ENCODE data around the gene DDAH1.

DDAH1 gene

GRCh38 chr1:85386068-85386722, 78.8 kb downstream of the DDAH1 start:
- no peak for DNase-seq

- DNase-seq, result no peak
These were observed 85.5 kb downstream of the DDAH1 start for GRCh38 chr1:85379203-85380136.

- DNase-seq, result no peak
These were observed 86.4 kb downstream of the DDAH1 start for GRCh38 chr1:85378534-85378933.

GRCh38 chr1:85376356-85376755, 88.6 kb downstream of the DDAH1 start:
- DNase-seq, result no peak

GRCh38 chr1:85375493-85375892, 89.5 kb downstream of the DDAH1 start:
- DNase-seq, result no peak

- DNase-seq, result no peak
These were observed 90.8 kb downstream of the DDAH1 start for GRCh38 chr1:85374160-85374559.

GRCh38 chr1:85373378-85373708, 91.6 kb downstream of the DDAH1 start:
- DNase-seq, result no peak

GRCh38 chr1:85372683-85373377, 92.1 kb downstream of the DDAH1 start:
- DNase-seq, result no peak

GRCh38 chr1:85371021-85371420, 93.9 kb downstream of the DDAH1 start:
- no peak for DNase-seq

GRCh38 chr1:85368073-85368770, 96.7 kb downstream of the DDAH1 start:
- DNase-seq, result no peak

- no peak for DNase-seq
These were observed 98.4 kb downstream of the DDAH1 start for GRCh38 chr1:85366391-85367170.

GRCh38 chr1:85365851-85366250, 99.1 kb downstream of the DDAH1 start:
- no peak for DNase-seq

GRCh38 chr1:85363521-85363920, 101.4 kb downstream of the DDAH1 start:
- DNase-seq, result no peak

GRCh38 chr1:85363092-85363491, 101.9 kb downstream of the DDAH1 start:
- no peak for DNase-seq

GRCh38 chr1:85361606-85362296, 103.2 kb downstream of the DDAH1 start:
- DNase-seq, result no peak

GRCh38 chr1:85360730-85361493, 104.0 kb downstream of the DDAH1 start:
- DNase-seq, result no peak

- DNase-seq, result no peak
These were observed 104.9 kb downstream of the DDAH1 start for GRCh38 chr1:85359874-85360721.

GRCh38 chr1:85358702-85359438, 106.1 kb downstream of the DDAH1 start:
- no peak for DNase-seq

GRCh38 chr1:85357817-85358216, 107.1 kb downstream of the DDAH1 start:
- no peak for DNase-seq

Data from COR-L47 (cell line).